SU-DHL-6 (cell line): ENCODE results near the gene BIN1.

Experiments used
- H2AFZ ChIP-seq: fragments of 200-600 bp; sonication (generic); 2 replicates; pipeline ENCODE4 v1.6.1; 2014; ENCODE audit warnings: low read depth, mild to moderate bottlenecking, moderate library complexity, mixed read lengths, antibody characterized with exemption, low read length; ENCODE audit not compliant: severe bottlenecking
- H3F3A ChIP-seq: fragments of 200-600 bp; shearing (Covaris generic); 2 replicates; pipeline ENCODE4 v1.6.0; 2016; ENCODE audit warnings: antibody characterized with exemption, mild to moderate bottlenecking; ENCODE audit not compliant: insufficient read depth
- H3K27ac ChIP-seq: fragments of 200-600 bp; sonication (generic); 2 replicates; pipeline ENCODE4 v1.5.1; 2016; ENCODE audit warnings: low read depth, mild to moderate bottlenecking, low read length, moderate library complexity, mixed read lengths
- H3K27me3 ChIP-seq: fragments of 200-600 bp; sonication (generic), shearing (Covaris generic); 2 replicates; pipeline ENCODE4 v1.6.0; 2014; ENCODE audit warnings: mild to moderate bottlenecking, low read length
- H3K36me3 ChIP-seq: fragments of 200-600 bp; sonication (generic); 2 replicates; pipeline ENCODE4 v1.6.1; 2014; ENCODE audit warnings: mild to moderate bottlenecking, low read length, mixed read lengths
- H3K4me2 ChIP-seq: fragments of 300-600, 200-600 bp; shearing (Covaris generic), sonication (generic); 2 replicates; pipeline ENCODE4 v1.6.0; 2014; ENCODE audit warnings: low read length, low read depth, mild to moderate bottlenecking; ENCODE audit not compliant: poor library complexity, severe bottlenecking
- H3K4me3 ChIP-seq: fragments of 200-600 bp; sonication (generic); 2 replicates; pipeline ENCODE4 v1.5.1; 2014; ENCODE audit warnings: antibody characterized with exemption, low read length, mild to moderate bottlenecking, mixed read lengths; ENCODE audit not compliant: insufficient read depth, poor library complexity, severe bottlenecking
- H3K79me2 ChIP-seq: fragments of 200-600 bp; sonication (generic); 2 replicates; pipeline ENCODE4 v1.6.1; 2014; ENCODE audit warnings: mild to moderate bottlenecking, low read length, moderate library complexity; ENCODE audit not compliant: insufficient read depth
- H3K9ac ChIP-seq: fragments of 200-600 bp; sonication (generic); 2 replicates; pipeline ENCODE4 v1.7.0; 2014; ENCODE audit warnings: mild to moderate bottlenecking, low read length
- H3K9me2 ChIP-seq: fragments of 200-600 bp; sonication (generic); replicated peaks from 2 replicates; pipeline ENCODE4 v1.6.1; 2014; ENCODE audit warnings: low read length; ENCODE audit not compliant: insufficient read depth
- H3K9me3 ChIP-seq: fragments of 200-600 bp; sonication (generic); 2 replicates; pipeline ENCODE4 v1.6.1; 2014; ENCODE audit warnings: low read length, mixed read lengths; ENCODE audit not compliant: insufficient read depth
- H4K20me1 ChIP-seq: fragments of 200-600 bp; sonication (generic); 2 replicates; pipeline ENCODE4 v1.6.1; 2014; ENCODE audit warnings: low read depth, mild to moderate bottlenecking, antibody characterized with exemption, low read length, moderate library complexity, mixed read lengths
- CTCF ChIP-seq: fragments of 200-600 bp; sonication (generic); IDR thresholded peaks from one replicate; pipeline ENCODE4 v1.5.1; 2017; ENCODE audit warnings: antibody characterized with exemption, mild to moderate bottlenecking, low read length, moderate library complexity; ENCODE audit not compliant: insufficient read depth, poor library complexity, severe bottlenecking
- EZH2phosphoT487 ChIP-seq: fragments of 200-600 bp; sonication (generic), shearing (Covaris generic); conservative IDR thresholded peaks from 2 replicates; pipeline ENCODE4 v1.6.1; 2018; ENCODE audit warnings: mild to moderate bottlenecking, antibody characterized with exemption, low read length, moderate library complexity, mixed read lengths

The BIN1 gene

GRCh38 chr2:127052057-127052770 lies 54.7 kb downstream of the BIN1 start:
- no peaks in the 10 kb centered on the region for H3K79me2 ChIP-seq
- H3K9me3 ChIP-seq, result no peaks in the 10 kb centered on the region
- no peak for TF ChIP-seq CTCF
- no peak for TF ChIP-seq EZH2phosphoT487
- H3K36me3 ChIP-seq, result no peaks in the 10 kb centered on the region
- no peak overlapping the region for H3K27ac ChIP-seq
- H2AFZ ChIP-seq, result no peak overlapping the region
- H3K4me3 ChIP-seq, result no peak overlapping the region
- no peaks in the 10 kb centered on the region for H3F3A ChIP-seq
- no peaks in the 10 kb centered on the region for H3K27me3 ChIP-seq
- no peaks in the 10 kb centered on the region for H3K9me2 ChIP-seq
- no peak overlapping the region for H3K4me2 ChIP-seq
- H3K9ac ChIP-seq, result no peak overlapping the region
- H4K20me1 ChIP-seq, result no peaks in the 10 kb centered on the region

- no peaks in the 10 kb centered on the region for H3K9me2 ChIP-seq
- H3K36me3 ChIP-seq, result no peaks in the 10 kb centered on the region
- no peak overlapping the region for H3K4me3 ChIP-seq
- H4K20me1 ChIP-seq, result no peaks in the 10 kb centered on the region
- H3K27ac ChIP-seq, result no peak overlapping the region
- H3K9ac ChIP-seq, result no peak overlapping the region
- TF ChIP-seq CTCF (no peak), EZH2phosphoT487 (no peak)
- no peak overlapping the region for H2AFZ ChIP-seq
- no peaks in the 10 kb centered on the region for H3F3A ChIP-seq
- H3K4me2 ChIP-seq, result no peak overlapping the region
- no peaks in the 10 kb centered on the region for H3K79me2 ChIP-seq
- H3K27me3 ChIP-seq, result no peaks in the 10 kb centered on the region
- H3K9me3 ChIP-seq, result no peaks in the 10 kb centered on the region
These were observed 55.6 kb downstream of the BIN1 start for GRCh38 chr2:127051116-127052056.

- Histone ChIP-seq H3K9me2 (no peaks in the 10 kb centered on the region), H3K27me3 (no peaks in the 10 kb centered on the region), H3K4me2 (no peak overlapping the region), H3K4me3 (no peak overlapping the region), H4K20me1 (no peaks in the 10 kb centered on the region), H3K79me2 (no peaks in the 10 kb centered on the region), H2AFZ (no peak overlapping the region), H3K36me3 (no peaks in the 10 kb centered on the region), H3K9me3 (no peaks in the 10 kb centered on the region), H3K27ac (no peak overlapping the region), H3F3A (no peaks in the 10 kb centered on the region), H3K9ac (no peak overlapping the region)
- TF ChIP-seq CTCF, result no peak
- no peak for TF ChIP-seq EZH2phosphoT487
These were observed 56.2 kb downstream of the BIN1 start for GRCh38 chr2:127050803-127051115.
